ENCODE measurements around the gene SNUPN.
A peak's percentile ranks its signal among the peaks of the same experiment; 100 is the strongest.

Gene SNUPN

DNA sequence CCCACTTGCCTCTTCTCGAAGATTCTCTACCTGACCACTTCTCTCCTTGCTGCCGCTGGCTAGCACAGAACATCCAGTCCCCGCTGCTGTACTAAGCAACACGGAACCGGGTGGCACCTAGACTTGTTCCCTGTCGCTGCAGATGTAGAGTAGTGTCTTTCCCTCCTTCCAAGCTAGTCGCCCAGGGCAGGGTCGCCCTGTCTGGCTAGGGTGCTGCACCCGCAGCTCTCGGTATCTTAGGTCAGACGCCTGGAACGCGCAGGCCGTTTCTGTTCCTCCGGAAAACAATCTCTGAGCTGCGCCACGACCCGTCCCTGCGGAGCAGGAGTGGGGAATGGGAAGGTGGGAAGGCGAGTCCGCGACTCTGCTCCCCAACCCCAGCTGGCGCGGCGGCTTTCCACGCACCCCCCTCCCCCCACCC is 21.4 kb upstream of the SNUPN start:
- POLR2A ChIA-PET, result interaction anchor here (0.8 to 6.9 kb wide), 11 partner anchors 8 to 278 kb away, joined by 3 to 64 read pairs (median 4); partner anchors contain the start of genes IMP3, MAN2C1, PTPN9 and SNUPN
- DNase-seq (ENCODE audit: low read depth, low spot score), result no peak
- H3K4me3 ChIP-seq (ENCODE audit: low read depth, low read length), result peak overlapping the region; percentile 87
- TF ChIP-seq, protein P1, sequence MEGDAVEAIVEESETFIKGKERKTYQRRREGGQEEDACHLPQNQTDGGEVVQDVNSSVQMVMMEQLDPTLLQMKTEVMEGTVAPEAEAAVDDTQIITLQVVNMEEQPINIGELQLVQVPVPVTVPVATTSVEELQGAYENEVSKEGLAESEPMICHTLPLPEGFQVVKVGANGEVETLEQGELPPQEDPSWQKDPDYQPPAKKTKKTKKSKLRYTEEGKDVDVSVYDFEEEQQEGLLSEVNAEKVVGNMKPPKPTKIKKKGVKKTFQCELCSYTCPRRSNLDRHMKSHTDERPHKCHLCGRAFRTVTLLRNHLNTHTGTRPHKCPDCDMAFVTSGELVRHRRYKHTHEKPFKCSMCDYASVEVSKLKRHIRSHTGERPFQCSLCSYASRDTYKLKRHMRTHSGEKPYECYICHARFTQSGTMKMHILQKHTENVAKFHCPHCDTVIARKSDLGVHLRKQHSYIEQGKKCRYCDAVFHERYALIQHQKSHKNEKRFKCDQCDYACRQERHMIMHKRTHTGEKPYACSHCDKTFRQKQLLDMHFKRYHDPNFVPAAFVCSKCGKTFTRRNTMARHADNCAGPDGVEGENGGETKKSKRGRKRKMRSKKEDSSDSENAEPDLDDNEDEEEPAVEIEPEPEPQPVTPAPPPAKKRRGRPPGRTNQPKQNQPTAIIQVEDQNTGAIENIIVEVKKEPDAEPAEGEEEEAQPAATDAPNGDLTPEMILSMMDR (IDR thresholded peaks at IDR 0.05; ENCODE audit: insufficient read depth, low read length, missing control alignments), result no peak
- CTCF ChIA-PET, result interaction anchor here (1.0 to 3.3 kb wide), 11 partner anchors 9 to 281 kb away, joined by 3 to 24 read pairs (median 3); partner anchors contain the start of gene MAN2C1

DNA sequence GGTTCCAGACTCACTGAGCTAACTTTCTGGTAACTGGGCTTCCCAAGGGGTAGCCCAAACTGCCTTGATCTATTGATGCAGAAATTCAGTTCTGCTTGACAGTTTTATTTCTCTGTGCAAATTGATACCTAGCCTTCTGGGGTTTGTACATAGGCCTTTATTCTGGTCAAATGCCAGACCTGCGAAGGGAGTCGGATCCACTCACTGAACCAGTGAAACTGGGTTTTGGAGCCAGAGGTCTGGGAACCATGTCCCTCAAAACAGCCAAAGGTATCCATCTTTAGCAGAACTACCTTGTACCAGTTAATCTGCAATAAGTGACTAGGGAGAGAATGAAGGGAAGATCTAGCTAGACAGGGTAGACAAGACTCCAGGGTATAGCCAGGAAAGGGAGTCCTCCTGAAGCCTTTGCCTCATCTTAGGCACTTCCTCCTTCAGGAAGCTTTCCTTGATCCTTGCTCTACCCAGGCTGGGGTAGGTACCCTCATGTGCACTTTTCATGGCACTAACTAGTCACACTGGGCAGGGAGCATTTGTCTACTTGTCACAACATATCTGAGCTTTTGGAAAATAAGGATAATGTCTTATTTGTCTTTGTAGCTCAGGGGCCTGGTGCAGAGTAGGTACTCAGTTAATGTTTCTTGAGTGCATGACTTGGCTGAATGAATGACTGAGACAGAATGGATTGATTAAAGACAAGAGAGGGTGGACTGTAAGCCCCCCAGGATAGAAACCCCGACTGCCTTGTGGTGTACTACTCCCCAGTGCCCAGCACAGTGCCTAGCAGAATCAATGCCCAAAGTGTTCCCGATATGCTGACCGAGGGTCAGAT is 20.8 kb upstream of the SNUPN start:
- peak overlapping the region; percentile 87 for H3K4me3 ChIP-seq (ENCODE audit: low read depth, low read length)
- DNase-seq (ENCODE audit: low read depth, low spot score), result no peak
- ChIA-PET POLR2A (interaction anchor here (1.1 to 6.9 kb wide), 5 partner anchors 7 to 192 kb away, joined by 3 to 64 read pairs (median 4); partner anchors contain the start of gene IMP3), CTCF (interaction anchor here (1.0 to 2.9 kb wide), 6 partner anchors 9 to 280 kb away, joined by 3 to 24 read pairs (median 5); partner anchors contain the start of gene MAN2C1)
- TF ChIP-seq, protein P1 (IDR thresholded peaks at IDR 0.05; ENCODE audit: insufficient read depth, low read length, missing control alignments), result no peak

DNA sequence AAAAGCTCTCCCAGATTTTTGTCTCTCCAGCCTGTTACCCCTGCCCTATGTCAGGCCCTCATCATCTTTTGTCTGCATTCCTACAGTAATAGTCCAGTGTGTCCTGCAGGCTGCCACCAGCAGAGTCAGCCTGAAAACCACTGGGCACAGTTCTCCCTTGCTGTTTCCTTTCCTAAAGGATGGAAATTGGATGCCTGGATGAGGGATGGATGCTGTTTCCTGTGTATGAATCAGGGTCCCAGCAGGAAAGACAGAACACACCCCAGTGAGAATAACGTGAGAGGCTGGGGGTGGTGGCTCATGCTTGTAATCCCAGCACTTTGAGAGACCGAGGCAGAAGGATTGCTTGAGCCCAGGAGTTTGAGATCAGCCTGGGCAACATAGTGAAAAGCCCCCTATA is 18.9 kb upstream of the SNUPN start:
- POLR2A ChIA-PET, result no interaction called here
- TF ChIP-seq, protein P1 (IDR thresholded peaks at IDR 0.05; ENCODE audit: insufficient read depth, low read length, missing control alignments), result no peak
- CTCF ChIA-PET, result interaction anchor here (1.0 to 1.7 kb wide), 2 partner anchors 17 to 23 kb away, joined by 3 read pairs; no protein-coding TSS in a partner anchor
- DNase-seq (ENCODE audit: low read depth, low spot score), result no peak
- H3K4me3 ChIP-seq (ENCODE audit: low read depth, low read length), result no peak overlapping the region

DNA sequence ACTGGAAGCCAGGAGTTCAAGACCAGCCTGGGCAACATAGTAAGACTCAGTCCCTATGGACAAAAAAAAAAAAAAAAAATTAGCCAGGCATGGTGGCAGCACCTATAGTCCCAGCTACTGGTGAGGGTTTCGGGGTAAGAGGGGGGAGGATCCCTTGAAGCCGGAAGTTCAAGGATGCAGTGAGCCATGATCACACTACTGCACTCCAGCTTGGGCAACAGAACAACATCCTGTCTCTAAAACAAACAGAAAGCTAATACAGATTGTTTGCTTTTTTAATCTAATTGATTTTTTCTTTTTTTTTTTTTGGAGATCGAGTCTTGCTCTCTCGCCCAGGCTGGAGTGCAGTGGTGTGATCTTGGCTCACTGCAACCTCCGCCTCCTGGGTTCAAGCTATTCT is 16.1 kb upstream of the SNUPN start:
- TF ChIP-seq, protein P1 (IDR thresholded peaks at IDR 0.05; ENCODE audit: insufficient read depth, low read length, missing control alignments), result no peak
- H3K4me3 ChIP-seq (ENCODE audit: low read depth, low read length), result no peak overlapping the region
- ChIA-PET CTCF (interaction anchor here (0.9 to 4.1 kb wide), 8 partner anchors 10 to 273 kb away, joined by 3 to 25 read pairs (median 4); partner anchors contain the start of gene MAN2C1), POLR2A (no interaction called here)
- no peak for DNase-seq (ENCODE audit: low read depth, low spot score)

DNA sequence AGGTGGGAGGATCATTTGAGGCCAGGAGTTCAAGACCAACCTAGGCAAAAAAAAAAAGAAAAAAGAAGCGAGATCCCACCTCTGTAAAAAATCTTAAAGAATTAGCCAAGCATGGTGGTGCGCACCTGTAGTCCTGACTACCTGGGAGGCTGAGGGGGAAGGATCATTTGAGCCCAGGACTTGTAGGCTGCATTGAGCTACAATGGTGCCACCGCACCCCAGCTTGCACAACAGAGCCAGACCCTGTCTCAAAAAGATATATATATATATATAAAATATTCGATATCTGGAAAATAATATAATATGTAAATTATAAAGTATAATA is 15.6 kb upstream of the SNUPN start:
- ChIA-PET CTCF (interaction anchor here (0.8 to 4.1 kb wide), 5 partner anchors 11 to 273 kb away, joined by 3 to 25 read pairs (median 7); partner anchors contain the start of gene MAN2C1), POLR2A (no interaction called here)
- no peak for DNase-seq (ENCODE audit: low read depth, low spot score)
- H3K4me3 ChIP-seq (ENCODE audit: low read depth, low read length), result no peak overlapping the region
- TF ChIP-seq, protein P1 (IDR thresholded peaks at IDR 0.05; ENCODE audit: insufficient read depth, low read length, missing control alignments), result no peak
